ENCODE measurements around the gene UNC93B1. TPM values are rescaled to one million over a fixed set of nuclear protein-coding genes. Genes with fewer than 3 reads are reported as not detected.

Gene UNC93B1
- total RNA-seq, 1 experiment from 2014 or later, result 75.4 TPM

Other genes starting within 250 kb of the UNC93B1 start
- 11.0 and 16.8 TPM in 2 replicates for gene ALDH3B1, start 6.2 kb upstream of the UNC93B1 start, total RNA-seq (2014; rRNA removed; shearing (Covaris generic))
- gene NDUFS8, start 26.6 kb upstream of the UNC93B1 start, total RNA-seq (2014; rRNA removed; shearing (Covaris generic)), result 290 and 295 TPM in 2 replicates
- gene TCIRG1, start 34.9 kb upstream of the UNC93B1 start, total RNA-seq (2014; rRNA removed; shearing (Covaris generic)), result 29.0 and 33.9 TPM in 2 replicates
- 8.7 and 13.7 TPM in 2 replicates for gene CHKA, start 117.3 kb upstream of the UNC93B1 start, total RNA-seq (2014; rRNA removed; shearing (Covaris generic))
- 28.6 and 61.2 TPM in 2 replicates for gene KMT5B, start 209.2 kb upstream of the UNC93B1 start, total RNA-seq (2014; rRNA removed; shearing (Covaris generic))

Data from M059J (cell line).